Endothelial cell of umbilical vein (primary cell): Measurements from ENCODE around the gene INPP5F. TPM values are rescaled to one million over a fixed set of nuclear protein-coding genes. Genes with fewer than 3 reads are reported as not detected.

Experiments used
- BruUV-seq: library from RNA; stranded (reverse); fragments of 400-500 nt; replicated peaks from 2 replicates; lab custom pipeline; 2021; lab: Mats Ljungman, UMichigan
- CTCF ChIA-PET: fragments of 300-600, 350-600 bp; sonication (Branson Sonifier 250); formaldehyde crosslinking; loops from one replicate; lab custom pipeline; 2021; ENCODE audit warnings: antibody characterized with exemption, inconsistent platforms; lab: Charles Lee
- POLR2A ChIA-PET: fragments of 300-600, 350-600 bp; sonication (Branson Sonifier 250); formaldehyde crosslinking; loops from one replicate; lab custom pipeline; 2021; ENCODE audit warnings: antibody characterized with exemption, inconsistent platforms; lab: Charles Lee
- DNase-seq: peaks from one replicate; pipeline ENCODE4 v3.0.0-alpha.2; 2011; ENCODE audit warnings: low read depth, low spot score
- FAIRE-seq: peaks from 2 replicates; lab custom pipeline; 2011; peaks lifted over from hg19 to GRCh38; lab: Jason Lieb, UNC
- H2AFZ ChIP-seq: 2 replicates; pipeline ENCODE4 v1.6.0; 2012; ENCODE audit warnings: low read depth, low read length, control low read depth, inconsistent platforms
- H3K27ac ChIP-seq: 2 replicates; pipeline ENCODE4 v1.5.1; 2011; ENCODE audit warnings: low read depth, mild to moderate bottlenecking, control low read depth, low read length, moderate library complexity; ENCODE audit not compliant: insufficient read depth
- H3K27me3 ChIP-seq, 2 experiments: 2 replicates each; pipeline versions ENCODE4 v1.6.0 to v1.6.1; 2011; ENCODE audit warnings: low read length in 2 of 2, mixed read lengths in 1 of 2; ENCODE audit not compliant: control insufficient read depth in 2 of 2, insufficient read depth in 2 of 2
- H3K36me3 ChIP-seq, 2 experiments: 2 replicates in 1 of 2; 3 replicates in 1 of 2; pipeline ENCODE4 v1.5.1; 2011; ENCODE audit warnings: low read length in 2 of 2, mild to moderate bottlenecking in 1 of 2, moderate library complexity in 1 of 2; ENCODE audit not compliant: control insufficient read depth in 2 of 2, insufficient read depth in 2 of 2; ENCODE audit errors: extremely low read depth in 1 of 2
- H3K4me1 ChIP-seq: 3 replicates; pipeline ENCODE4 v1.5.1; 2011; ENCODE audit warnings: mild to moderate bottlenecking, low read length; ENCODE audit not compliant: control insufficient read depth, insufficient read depth; ENCODE audit errors: extremely low read depth
- H3K4me2 ChIP-seq: 2 replicates; pipeline ENCODE4 v1.6.1; 2011; ENCODE audit warnings: low read length, control low read depth, mixed read lengths; ENCODE audit not compliant: insufficient read depth
- H3K4me3 ChIP-seq, 3 experiments: fragments of 200-600 bp in 1 of 3; sonication (generic), shearing (Covaris generic) in 1 of 3; replicated peaks in 1 of 3; 2 replicates each; pipeline ENCODE4 v1.5.1; 2011 to 2016; ENCODE audit warnings: control low read depth in 3 of 3, low read length in 3 of 3, mild to moderate bottlenecking in 2 of 3, inconsistent platforms in 1 of 3, low read depth in 1 of 3, moderate library complexity in 1 of 3; ENCODE audit not compliant: insufficient read depth in 1 of 3
- H3K79me2 ChIP-seq: 2 replicates; pipeline ENCODE4 v1.6.0; 2012; ENCODE audit warnings: low read length, inconsistent platforms; ENCODE audit not compliant: control insufficient read depth, insufficient read depth
- H3K9ac ChIP-seq: replicated peaks from 2 replicates; pipeline ENCODE3; 2011; ENCODE audit warnings: low read length, control low read depth; ENCODE audit not compliant: insufficient read depth; ENCODE audit errors: extremely low read depth
- H3K9me1 ChIP-seq: replicated peaks from 3 replicates; pipeline ENCODE4 v1.6.0; 2011; ENCODE audit warnings: mild to moderate bottlenecking, low read length; ENCODE audit not compliant: control insufficient read depth, insufficient read depth; ENCODE audit errors: extremely low read depth
- H3K9me3 ChIP-seq: replicated peaks from 2 replicates; pipeline ENCODE4 v1.5.1; 2012; ENCODE audit warnings: low read length, inconsistent platforms; ENCODE audit not compliant: control insufficient read depth, insufficient read depth
- H4K20me1 ChIP-seq: replicated peaks from 2 replicates; pipeline ENCODE3; 2011; ENCODE audit warnings: mild to moderate bottlenecking, low read length; ENCODE audit not compliant: control insufficient read depth, insufficient read depth; ENCODE audit errors: extremely low read depth
- CTCF ChIP-seq, 2 donors: IDR thresholded peaks; 1 replicate in 1 of 2; 2 replicates in 1 of 2; pipeline ENCODE4 v1.5.1; 2011; ENCODE audit warnings: low read length in 2 of 2, mild to moderate bottlenecking in 2 of 2, moderate library complexity in 2 of 2, control low read depth in 1 of 2, inconsistent platforms in 1 of 2, low read depth in 1 of 2; ENCODE audit not compliant: insufficient read depth in 1 of 2; ENCODE audit errors: extremely low read depth in 1 of 2
- FOS ChIP-seq: IDR thresholded peaks from 2 replicates; pipeline ENCODE4 v1.6.1; 2011; ENCODE audit warnings: mild to moderate bottlenecking, low read length, moderate library complexity, borderline replicate concordance; ENCODE audit not compliant: insufficient read depth
- dilution Hi-C: fragments of 300-500 bp; cut with MboI; formaldehyde crosslinking; loops from one replicate; pipeline ENCODE4 v1.15.0; 2019; ENCODE audit warnings: low sequenced_read_pairs; ENCODE audit not compliant: extremely low pct_ligation_motif_present
- intact Hi-C: fragments of 100-400 bp; cut with micrococcal nuclease; formaldehyde crosslinking; loops from one replicate; pipeline ENCODE4 v1.10.0; 2022
- polyA plus RNA-seq, 4 experiments: library from polyadenylated mRNA; depleted of rRNA in 3 of 4; stranded (reverse) in 3 of 4; unstranded in 1 of 4; fragments of >200 nt; gene quantifications; 2 replicates each; pipeline versions ENCODE4 v1.2.1 to v1.2.3, GENCODE V29; 2011 to 2012; ENCODE audit warnings: missing spikeins in 1 of 4
- total RNA-seq: library from RNA; stranded (reverse); gene quantifications from 2 replicates; pipeline ENCODE4 v1.2.3, GENCODE V29; 2021
- TF ChIP-seq, protein P1 (sequence below): IDR thresholded peaks from 2 replicates; pipeline ENCODE4 v1.6.1; 2011; ENCODE audit not compliant: insufficient read depth, insufficient read length

INPP5F gene
- total and polyA plus RNA-seq, 2 donors (not counting 3 experiments of a cell fraction or from before 2014, with no cell fraction given) = 6.1 to 20.3 TPM

DNA sequence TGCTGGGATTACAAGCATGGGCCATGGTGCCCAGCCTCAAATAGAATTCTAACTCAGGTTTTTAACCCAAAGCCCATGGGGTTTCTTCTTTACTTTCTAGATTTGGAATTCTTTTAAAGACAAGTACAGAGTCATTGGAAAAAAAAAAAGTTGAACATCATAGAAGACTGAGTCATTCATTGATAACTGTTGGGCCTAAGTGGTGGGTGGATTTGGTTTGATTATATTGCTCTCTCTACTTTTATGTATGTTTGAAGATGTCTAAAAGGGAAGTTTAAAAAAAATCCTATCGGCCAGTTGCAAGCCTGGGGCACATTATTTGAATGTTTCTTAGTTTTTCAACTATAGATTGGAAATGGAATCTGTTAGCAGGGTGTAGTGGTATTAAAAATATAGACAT is 49.7 kb downstream of the INPP5F start:
- no TSS peak for BruUV-seq
- H3K4me1 ChIP-seq = peaks cover 29% of the 10 kb centered on the region
- POLR2A ChIA-PET = no interaction called here

More for the DNA sequence above, 49.7 kb downstream of the INPP5F start:
- dilution Hi-C loops = no loop called here
- H3K4me3 ChIP-seq = no peak overlapping the region
- no peaks in the 10 kb centered on the region for H3K9me3 ChIP-seq
- H4K20me1 ChIP-seq = no peaks in the 10 kb centered on the region
- no peak overlapping the region for H3K27ac ChIP-seq
- TF ChIP-seq CTCF (IDR thresholded peaks at IDR 0.05; ENCODE audit: extremely low read depth in 1 of 2, insufficient read depth in 1 of 2, low read depth in 1 of 2, low read length in 2 of 2) = no peak
- TF ChIP-seq, protein P1, sequence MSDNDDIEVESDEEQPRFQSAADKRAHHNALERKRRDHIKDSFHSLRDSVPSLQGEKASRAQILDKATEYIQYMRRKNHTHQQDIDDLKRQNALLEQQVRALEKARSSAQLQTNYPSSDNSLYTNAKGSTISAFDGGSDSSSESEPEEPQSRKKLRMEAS = no peak
- no peak for TF ChIP-seq FOS
- H3K36me3 ChIP-seq = no peaks in the 10 kb centered on the region
- no peak overlapping the region for H3K4me2 ChIP-seq
- no peak overlapping the region for H2AFZ ChIP-seq
- DNase-seq (no peak), FAIRE-seq (no peak)
- intact Hi-C loops = no loop called here
- H3K9ac ChIP-seq = no peak overlapping the region
- H3K79me2 ChIP-seq = peaks cover 13% of the 10 kb centered on the region
- no peaks in the 10 kb centered on the region for H3K9me1 ChIP-seq
- CTCF ChIA-PET = interaction anchor here (1.0 kb wide), 1 partner anchor 15 kb away, joined by 3 read pairs; no protein-coding TSS in a partner anchor
- no peaks in the 10 kb centered on the region for H3K27me3 ChIP-seq
